GM21381 (cell line): ENCODE data around the gene RAVER2.
A peak's percentile ranks its signal among the peaks of the same experiment; 100 is the strongest.
"Not testable (repeated sequence)": the region's sequence is repeated elsewhere in the genome, so short reads cannot be mapped to it uniquely, and the experiment has no call there.

Experiments
- ATAC-seq: cut with Tn5 transposase; IDR thresholded peaks from one replicate; pipeline ENCODE4 v1.9.1; 2021; ENCODE audit warnings: mild to moderate bottlenecking, moderate library complexity; ENCODE audit not compliant: unreplicated experiment

The RAVER2 gene, protein sequence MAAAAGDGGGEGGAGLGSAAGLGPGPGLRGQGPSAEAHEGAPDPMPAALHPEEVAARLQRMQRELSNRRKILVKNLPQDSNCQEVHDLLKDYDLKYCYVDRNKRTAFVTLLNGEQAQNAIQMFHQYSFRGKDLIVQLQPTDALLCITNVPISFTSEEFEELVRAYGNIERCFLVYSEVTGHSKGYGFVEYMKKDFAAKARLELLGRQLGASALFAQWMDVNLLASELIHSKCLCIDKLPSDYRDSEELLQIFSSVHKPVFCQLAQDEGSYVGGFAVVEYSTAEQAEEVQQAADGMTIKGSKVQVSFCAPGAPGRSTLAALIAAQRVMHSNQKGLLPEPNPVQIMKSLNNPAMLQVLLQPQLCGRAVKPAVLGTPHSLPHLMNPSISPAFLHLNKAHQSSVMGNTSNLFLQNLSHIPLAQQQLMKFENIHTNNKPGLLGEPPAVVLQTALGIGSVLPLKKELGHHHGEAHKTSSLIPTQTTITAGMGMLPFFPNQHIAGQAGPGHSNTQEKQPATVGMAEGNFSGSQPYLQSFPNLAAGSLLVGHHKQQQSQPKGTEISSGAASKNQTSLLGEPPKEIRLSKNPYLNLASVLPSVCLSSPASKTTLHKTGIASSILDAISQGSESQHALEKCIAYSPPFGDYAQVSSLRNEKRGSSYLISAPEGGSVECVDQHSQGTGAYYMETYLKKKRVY

DNA sequence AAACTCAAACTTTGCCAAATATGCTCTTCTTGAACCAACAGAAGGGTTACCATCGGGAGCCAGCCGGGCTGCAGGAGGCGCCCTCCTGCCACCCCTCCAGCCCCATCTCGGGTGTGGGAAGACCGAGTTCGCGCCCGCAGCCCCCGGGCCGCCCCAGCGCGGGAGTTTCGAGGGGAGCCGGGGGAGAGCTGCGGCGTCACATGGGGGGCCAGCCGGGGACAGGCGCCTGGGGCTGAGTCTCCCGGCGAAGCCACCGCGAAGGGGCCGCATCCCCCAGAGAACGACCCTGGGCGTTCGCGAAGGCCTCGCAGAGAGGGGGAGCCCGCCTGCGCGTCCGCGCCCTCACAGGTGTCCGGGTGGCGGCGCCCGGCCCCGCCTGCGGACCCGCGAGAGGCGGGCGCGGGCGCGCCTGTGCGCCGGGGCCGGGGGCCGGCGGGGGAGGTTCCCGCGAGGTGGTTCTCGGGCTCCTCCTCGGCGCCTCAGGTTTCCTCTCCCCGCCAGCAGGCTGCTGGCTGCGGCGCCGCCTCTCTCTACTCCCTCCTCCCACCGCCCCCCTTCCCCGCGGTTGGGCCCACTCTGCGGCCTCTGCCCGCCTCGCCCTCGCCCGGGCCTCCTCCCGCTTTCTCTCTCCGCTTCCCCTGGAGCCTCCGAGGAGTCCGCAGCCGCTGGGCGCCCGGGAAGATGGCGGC lies at the start of gene RAVER2:
RAVER2 (plus strand) TSS at position 584 of the 689 bp plus-strand sequence; CDS start at position 682, 98 bp downstream.
- ATAC-seq: peak; percentile 68

DNA sequence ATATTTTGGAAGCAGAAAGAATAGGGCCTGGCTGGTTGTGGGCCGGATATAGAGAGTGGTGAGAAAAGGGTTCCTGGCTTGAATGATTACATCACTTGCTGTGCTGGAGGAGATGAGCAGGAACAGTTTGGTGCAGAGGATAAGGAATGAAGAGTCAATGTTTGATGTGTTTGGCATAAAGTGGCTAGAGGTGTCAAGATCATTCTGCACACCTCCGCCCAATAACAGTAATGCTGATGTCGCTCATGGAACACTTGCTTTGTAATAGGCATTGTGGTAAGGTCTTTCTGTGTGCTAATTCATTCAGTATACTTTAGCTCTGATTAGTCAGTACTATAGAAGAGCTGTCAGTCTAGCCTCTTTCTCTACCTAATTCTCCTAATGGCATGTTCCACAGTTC lies 48.0 kb upstream of the RAVER2 start:
- ATAC-seq: no peak

DNA sequence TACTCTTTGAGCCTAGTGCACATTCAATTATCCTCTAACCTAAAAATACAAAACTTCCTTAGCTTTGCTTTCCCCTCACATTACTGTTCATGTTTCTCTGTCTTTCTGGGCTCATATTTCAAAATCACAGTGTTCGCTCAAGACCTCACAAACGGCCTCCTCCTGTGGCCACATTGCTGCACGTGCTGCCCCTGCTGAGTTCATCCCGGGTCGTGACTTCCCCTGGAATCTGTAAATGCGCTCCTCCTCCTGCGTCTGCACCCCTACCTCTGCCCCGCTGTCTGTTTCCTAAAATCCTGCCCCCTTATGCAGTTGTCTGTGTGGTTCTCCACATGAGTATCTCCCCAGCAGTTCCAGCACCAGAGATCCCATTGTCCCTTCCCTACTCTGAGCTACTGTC lies 45.5 kb upstream of the RAVER2 start:
- no peak for ATAC-seq

DNA sequence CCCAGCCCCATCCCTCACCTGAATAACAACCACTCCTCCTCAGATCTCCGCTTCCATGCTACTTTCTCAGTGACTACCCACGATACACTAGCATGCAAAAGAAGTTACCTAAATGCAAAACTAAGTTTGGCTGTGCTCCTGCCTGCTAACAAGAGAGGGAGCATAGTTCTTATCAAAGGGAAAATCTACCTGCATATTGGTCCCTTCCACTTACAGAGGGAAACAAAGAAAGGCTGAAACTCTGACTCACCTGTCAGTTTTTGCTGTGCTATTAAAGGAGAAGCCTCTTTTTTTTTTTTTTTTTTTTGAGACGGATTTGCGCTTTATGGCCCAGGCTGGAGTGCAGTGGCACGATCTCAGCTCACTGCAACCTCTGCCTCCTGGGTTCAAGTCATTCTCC lies 43.8 kb upstream of the RAVER2 start:
- no peak for ATAC-seq

DNA sequence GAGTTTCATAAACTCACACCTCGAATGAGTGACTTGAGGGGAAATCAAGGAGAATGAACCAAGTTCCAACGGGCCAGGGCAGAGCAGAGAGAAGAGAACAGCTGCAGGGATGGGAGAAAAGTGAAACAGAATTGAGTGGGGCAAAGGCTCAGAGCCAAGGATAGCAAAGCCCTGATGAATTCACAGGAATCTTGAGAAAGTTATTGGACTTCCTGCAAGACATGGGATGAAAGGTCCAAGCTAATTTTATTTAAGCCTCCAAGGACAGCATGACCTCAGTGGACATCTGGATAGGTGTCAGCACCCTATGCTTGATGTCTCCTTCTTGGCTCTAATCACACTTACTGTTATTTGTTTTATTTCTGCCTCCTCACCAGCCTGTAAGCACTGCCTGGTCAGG lies 43.0 kb upstream of the RAVER2 start:
- no peak for ATAC-seq

DNA sequence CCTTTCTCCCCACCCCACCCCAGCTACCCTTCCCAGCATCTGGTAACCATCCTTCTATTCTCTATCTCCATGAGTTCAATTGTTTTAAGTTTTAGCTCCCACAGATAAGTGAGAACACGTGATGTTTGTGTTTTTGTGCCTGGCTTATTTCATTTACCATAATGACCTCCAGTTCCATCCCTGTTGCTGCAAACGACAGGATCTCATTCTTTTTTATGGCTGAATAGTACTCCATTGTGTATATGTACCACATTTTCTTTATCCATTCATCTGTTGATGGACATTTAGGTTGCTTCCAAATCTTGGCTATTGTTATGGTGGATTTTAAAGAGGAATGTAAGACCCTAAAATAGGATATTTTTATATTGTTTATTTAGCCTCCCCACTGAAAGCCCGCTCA lies 42.2 kb upstream of the RAVER2 start:
- ATAC-seq: not testable (repeated sequence)

DNA sequence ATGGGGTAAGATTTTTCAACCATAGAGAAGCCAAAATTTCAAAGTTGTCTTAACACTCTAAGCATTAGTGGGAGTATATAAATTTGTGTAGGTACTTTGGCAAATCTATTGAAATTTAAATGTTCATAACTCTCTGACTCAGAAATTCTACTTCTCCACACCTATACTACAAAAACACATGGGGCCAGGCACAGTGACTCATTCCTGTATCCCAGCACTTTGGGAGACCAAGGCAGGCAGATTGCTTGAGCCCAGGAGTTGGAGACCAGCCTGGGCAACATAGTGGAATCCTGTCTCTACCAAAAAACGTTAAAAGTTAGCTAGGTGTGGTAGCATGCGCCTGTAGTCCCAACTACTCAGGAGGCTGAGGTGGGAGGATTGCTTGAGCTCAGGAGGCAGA lies 41.3 kb upstream of the RAVER2 start:
- no peak for ATAC-seq

DNA sequence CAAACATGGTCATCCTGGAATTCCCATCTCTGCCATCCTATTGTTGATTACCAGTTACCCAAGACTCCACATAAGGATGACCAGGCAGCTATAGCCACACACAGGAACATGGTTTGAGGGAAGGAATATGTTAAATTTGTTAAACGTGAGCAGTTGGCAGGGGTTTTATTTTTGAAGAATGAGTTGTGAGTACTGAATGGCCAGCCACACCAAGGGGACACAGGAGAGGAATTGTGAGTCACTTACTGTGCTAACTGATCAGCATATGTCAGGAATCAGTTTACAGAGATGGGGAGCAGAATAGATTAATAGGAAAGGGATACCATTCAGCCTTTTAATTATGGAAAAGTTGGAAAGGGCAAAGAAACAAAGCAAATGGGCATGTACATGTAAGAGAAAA lies 39.3 kb upstream of the RAVER2 start:
- ATAC-seq: no peak

DNA sequence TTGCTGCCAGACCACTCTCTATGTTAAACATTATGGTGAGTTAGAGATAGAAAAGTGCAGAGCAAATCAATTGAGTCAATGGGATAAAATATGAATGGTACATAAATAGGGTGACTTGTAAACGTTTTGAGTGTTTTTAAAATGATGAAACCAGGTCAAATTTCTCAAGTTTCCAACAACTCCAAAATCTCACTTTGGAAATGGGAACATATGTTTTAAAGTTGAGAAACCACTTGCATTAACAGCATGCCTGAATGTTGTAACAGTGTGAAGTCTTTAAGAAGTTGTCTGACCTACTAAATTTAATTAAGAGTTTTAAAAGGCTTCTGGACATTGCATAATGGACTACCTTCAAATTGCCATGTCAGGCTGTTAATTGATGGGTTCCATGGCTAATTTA lies 33.6 kb upstream of the RAVER2 start:
- ATAC-seq: no peak

DNA sequence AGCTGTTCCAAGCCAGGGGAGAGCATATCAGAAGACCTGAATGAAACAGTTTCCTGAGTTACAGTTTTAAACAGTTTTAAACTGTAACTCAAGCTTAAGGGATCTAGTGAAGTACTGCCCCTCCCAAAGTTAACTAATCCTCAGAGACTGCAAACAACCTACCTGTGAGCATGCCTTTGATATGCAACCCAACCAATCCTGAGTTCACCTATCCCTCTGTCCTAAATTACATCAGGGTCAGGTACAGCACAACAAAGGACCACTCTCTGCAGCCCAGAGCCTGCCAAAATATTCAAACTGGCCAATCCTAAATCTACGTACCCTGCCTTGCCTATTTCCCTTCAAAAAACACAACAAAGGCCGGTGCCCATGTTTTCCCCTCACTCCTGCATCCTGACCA lies 32.8 kb upstream of the RAVER2 start:
- no peak for ATAC-seq

DNA sequence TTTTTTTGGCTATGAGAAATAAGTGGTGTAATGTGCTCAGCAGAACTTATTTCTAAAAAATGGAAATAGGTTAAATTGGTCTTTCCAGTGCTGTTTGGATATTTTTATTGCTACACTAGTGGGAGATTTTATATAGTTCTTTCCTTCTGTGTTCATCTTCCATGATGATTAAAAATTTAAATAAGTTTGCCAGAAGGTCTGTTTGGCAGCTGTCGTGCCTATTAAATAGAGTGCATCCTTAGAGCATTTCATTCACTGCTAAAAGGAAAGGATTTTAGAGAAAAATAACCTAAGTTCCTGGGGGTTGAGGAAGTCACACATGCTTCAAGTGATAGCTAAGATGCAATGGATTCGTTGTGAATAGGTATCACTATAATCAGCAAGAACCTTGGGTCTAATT lies 29.7 kb upstream of the RAVER2 start:
- no peak for ATAC-seq

DNA sequence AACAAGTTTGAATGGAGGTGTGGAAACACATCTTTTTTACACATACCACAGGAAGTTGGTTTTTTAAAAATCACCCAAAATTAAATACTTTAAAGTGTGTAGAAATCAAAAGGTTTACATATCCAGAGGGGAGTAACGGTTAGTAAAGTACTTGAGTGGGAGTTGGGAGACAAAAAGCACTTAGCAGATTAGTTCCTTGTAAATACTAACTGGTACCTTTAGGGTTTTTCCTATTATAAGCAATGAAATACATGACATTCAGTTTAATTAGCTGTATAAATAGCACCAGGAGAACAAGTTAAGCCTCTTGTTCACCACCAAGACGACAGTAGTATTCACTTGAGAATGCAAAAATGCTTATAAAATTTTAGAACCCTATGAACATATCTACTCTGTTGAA lies 23.7 kb upstream of the RAVER2 start:
- ATAC-seq: no peak

DNA sequence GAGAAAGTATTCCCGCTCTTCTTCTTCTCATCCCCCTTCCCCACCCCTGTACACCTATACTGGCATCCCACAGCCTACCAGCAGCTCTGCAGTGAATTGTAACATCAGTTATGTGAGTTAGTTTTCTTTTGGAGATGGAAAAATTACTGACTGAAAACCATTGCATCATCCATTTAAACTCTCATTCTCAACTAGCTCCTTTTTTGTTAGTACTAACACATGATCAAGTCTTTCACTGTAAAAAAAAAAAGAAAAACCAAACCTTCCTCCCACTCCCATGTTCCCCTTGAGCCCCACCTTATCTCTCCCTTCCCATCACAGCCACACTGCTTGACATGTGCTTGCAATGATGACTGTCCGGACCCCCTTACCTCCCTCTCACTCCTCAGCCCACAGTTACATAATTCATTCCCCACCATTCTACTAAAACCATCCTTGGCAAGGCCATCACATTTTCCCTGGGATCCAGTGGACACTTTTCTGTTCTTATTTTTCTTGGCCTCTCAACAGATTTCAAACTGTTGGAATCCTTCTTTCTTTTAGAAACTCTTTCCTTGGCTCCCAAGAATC lies 23.2 kb upstream of the RAVER2 start:
- ATAC-seq: no peak

DNA sequence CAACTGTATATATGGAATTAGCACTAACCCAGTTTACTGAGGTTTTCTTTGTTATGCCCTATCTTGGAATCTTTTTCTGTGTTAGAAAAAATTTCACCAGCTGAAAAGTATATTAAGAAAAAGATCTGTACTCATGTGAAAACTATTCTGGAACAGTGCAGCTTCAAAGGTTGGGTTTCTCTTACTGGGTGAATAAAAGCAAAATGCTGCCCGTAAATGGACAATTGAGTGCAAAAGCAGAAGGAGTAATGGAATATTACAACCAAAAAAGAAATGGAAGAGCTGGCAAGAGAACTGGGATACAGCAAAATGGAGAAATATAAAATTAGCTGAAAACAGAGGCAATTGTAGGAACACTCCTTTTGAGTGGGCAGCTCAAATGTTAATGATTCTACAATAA lies 17.0 kb upstream of the RAVER2 start:
- ATAC-seq: no peak

DNA sequence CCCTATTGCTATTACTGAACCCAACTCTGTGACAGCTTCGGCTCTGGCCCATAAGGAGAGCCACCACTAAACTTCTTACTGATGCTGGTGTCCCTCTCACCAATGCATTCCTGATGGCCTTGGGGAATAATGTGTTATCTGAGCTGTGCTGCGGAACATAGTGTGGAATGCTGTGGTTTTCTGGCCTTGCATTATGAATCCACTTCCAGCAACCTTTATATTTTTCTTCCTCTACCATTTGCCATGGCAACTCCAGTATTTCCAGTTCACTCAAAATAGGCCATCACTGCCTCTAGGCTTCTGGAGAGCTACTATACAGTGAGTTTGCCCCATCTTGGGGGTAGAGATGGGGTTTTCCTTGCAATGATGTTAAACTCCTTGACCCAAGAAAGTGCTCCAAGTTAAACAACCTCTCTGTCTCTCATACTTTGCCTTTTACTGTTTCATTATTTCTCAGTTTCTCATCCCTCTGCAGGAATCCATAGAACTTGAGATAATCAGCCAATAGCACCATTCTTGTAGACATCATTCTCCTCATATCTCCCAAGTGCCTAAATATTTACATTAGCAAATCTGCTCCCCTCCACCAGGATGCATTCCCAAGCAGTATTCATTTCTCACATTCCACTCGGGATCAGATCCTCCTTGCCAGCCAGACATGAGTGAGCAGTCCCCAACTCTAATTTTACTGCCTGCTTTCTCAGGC lies 11.1 kb upstream of the RAVER2 start:
- ATAC-seq: no peak

DNA sequence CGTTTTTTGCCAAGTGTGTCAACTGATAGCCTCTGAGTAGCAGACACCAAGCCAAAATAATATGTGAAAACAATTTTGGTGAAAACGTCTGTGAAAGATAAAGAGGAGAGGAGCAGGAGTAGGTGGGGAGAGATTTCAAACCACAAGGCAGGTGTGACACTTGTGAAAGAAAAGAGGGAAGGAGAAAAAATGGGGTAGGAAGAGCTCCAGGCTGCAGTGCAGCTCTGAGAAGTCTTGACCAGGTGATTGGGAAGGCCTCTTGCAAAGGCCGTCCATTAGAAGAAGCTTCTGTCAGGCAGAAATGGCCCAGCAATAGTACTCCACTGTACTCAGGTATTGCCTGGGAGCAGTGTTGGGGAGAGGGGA lies 10.6 kb upstream of the RAVER2 start:
- no peak for ATAC-seq

DNA sequence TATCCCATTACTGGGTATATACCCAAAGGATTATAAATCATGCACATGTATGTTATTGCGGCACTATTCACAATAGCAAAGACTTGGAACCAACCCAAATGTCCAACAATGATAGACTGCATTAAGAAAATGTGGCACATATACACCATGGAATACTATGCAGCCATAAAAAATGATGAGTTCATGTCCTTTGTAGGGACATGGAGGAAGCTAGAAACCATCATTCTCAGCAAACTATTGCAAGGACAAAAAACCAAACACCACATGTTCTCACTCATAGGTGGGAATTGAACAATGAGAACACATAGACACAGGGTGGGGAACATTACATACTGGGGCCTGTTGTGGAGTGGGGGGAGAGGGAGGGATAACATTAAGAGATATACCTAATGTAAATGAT lies 4.2 kb upstream of the RAVER2 start:
- ATAC-seq: not testable (repeated sequence)

DNA sequence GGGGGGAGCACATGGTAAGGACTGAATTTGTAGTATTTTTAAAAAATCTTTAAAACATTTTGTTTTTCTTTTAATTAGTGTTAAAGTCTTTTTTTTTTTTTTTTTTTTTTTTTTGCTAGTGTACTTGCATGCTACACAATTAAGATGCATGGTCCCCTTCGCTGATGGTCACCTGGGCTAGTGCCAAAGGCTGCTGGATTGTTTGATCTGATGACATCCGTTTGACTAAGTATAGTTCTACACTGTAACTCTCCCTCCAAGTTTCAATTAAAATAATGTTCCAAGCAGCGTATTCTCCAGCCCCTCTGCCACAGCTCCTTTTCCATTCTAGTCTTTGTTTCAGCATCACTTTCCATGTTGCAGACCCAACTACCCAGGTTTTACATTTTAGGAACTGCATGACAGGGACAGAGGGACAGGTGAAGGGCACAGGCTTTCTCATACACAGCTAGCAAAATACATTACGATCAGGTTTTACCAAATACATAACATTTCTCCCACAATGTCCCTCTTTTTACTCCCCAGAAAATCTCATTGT lies 852 bp upstream of the RAVER2 start:
- no peak for ATAC-seq

DNA sequence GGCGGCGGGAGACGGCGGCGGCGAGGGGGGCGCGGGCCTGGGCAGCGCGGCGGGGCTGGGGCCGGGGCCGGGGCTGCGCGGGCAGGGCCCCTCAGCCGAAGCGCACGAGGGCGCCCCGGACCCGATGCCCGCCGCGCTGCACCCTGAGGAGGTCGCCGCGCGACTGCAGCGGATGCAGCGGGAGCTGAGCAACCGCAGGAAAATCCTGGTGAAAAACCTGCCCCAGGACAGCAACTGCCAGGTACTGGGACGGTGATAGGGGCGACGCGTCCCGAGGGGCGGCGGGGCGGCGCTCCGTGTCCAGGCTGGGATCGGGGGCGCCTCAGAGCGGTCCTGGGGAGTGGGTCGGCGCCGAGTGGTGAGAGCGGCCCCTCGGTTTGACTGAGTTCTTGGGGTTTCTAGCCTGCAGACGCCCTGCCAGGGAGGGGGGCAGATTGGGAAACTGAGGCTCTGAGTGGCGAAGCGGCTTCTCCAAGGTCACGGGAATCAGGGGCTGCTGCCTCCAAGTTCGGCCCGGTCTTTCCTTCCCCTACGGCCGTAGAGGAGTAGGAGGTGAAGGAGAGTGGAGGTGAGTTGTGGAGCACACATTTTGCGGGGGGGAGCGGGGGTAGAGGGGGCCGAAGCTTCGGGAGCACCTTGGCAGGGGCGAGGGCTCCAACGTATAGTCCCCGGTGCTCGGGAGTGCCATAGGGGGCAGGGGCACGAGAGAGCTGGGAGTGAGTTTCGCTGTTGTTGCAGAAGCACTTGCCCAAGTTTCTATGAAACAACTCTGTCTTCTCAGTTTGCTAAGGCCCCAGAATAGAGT lies 508 bp downstream of the RAVER2 start:
- no peak for ATAC-seq
